Osteoblast (primary cell): ENCODE measurements around the gene TMEM132A. TPM values are rescaled to one million over a fixed set of nuclear protein-coding genes. Genes with fewer than 3 reads are reported as not detected.

ENCODE experiments used
- DNase-seq: peaks from one replicate; pipeline ENCODE4 v3.0.0; 2011; ENCODE audit warnings: low spot score, mixed read lengths; ENCODE audit not compliant: insufficient read length; ENCODE audit errors: missing footprints
- H2AFZ ChIP-seq: 2 replicates; pipeline ENCODE4 v1.6.0; 2011; ENCODE audit warnings: mild to moderate bottlenecking, low read length
- H3K27ac ChIP-seq: 2 replicates; pipeline ENCODE4 v1.5.1; 2011; ENCODE audit warnings: mild to moderate bottlenecking, low read depth, low read length, moderate library complexity
- H3K27me3 ChIP-seq: 2 replicates; pipeline ENCODE4 v1.6.0; 2012; ENCODE audit warnings: mild to moderate bottlenecking, control low read depth, inconsistent platforms, low read length, moderate library complexity; ENCODE audit not compliant: insufficient read depth
- H3K36me3 ChIP-seq: 2 replicates; pipeline ENCODE4 v1.5.1; 2011; ENCODE audit warnings: mild to moderate bottlenecking, low read length, control low read depth, moderate library complexity; ENCODE audit not compliant: insufficient read depth
- H3K4me1 ChIP-seq: 2 replicates; pipeline ENCODE4 v1.5.1; 2011; ENCODE audit warnings: mild to moderate bottlenecking, low read length, control low read depth, moderate library complexity; ENCODE audit not compliant: insufficient read depth
- H3K4me2 ChIP-seq: 2 replicates; pipeline ENCODE4 v1.6.0; 2011; ENCODE audit warnings: mild to moderate bottlenecking, low read length; ENCODE audit not compliant: insufficient read depth
- H3K4me3 ChIP-seq: fragments of 200-600 bp; sonication (generic); 3 replicates; pipeline ENCODE4 v1.5.1; 2012; ENCODE audit warnings: mild to moderate bottlenecking, low read length, inconsistent platforms; ENCODE audit not compliant: insufficient read depth
- H3K79me2 ChIP-seq: 2 replicates; pipeline ENCODE4 v1.6.0; 2012; ENCODE audit warnings: mild to moderate bottlenecking, low read length, control low read depth, inconsistent platforms; ENCODE audit not compliant: insufficient read depth
- H3K9me3 ChIP-seq: 2 replicates; pipeline ENCODE4 v1.5.1; 2011; ENCODE audit warnings: low read depth, low read length, control low read depth
- H4K20me1 ChIP-seq: 2 replicates; pipeline ENCODE4 v1.6.0; 2012; ENCODE audit warnings: mild to moderate bottlenecking, low read length, control low read depth; ENCODE audit not compliant: insufficient read depth
- total RNA-seq: library from RNA; depleted of rRNA; stranded (reverse); fragments of >200 nt; gene quantifications from 2 replicates; pipeline ENCODE4 v1.2.3, GENCODE V29; 2012
- TF ChIP-seq, protein P1 (sequence below): IDR thresholded peaks from 2 replicates; pipeline ENCODE4 v1.5.1; 2011; ENCODE audit warnings: mild to moderate bottlenecking, low read depth, low read length, moderate library complexity; ENCODE audit errors: extremely low read depth

Gene TMEM132A
- total RNA-seq, 1 donor = 19.5 TPM

DNA sequence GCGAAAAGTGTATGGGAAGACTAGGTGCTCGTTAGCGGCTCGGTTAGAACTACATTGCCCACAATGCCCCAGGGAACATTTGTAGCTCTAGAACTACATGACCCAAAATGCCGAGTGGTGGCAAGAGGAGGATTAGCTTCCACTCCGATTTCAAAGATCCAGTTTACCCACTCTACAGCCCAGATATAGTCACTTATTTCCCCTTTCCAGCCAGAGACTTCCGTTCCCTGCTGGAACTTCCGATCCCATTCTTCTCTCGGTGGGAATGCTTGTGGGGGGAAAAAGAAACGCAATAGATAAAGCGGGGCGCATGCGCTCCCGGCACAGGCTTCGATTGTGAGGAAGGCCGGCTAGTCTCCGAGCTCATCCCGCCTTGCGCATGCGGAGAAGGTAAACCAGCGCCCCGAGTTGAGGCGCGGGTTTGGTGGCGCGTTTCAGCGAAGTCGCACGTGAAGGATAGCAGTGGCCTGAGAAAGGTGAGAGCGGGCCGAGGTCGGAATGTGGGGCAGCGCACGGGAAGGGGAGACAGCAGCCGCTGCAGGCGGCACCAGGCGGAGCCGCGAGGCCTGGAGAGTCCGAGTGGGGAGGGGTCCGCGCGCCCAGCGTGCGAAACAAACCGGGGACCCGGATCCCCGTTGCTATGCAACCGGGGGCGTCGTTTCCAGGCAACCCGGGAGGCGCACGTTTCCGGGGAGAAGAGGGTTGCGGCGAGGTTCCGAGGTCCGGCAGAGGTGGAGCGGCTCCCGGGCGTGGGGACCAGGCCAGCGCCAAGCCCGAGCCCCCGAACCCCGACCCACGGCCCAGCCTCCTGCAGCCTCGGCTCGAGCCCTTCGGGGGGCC lies 10.2 kb upstream of the TMEM132A start, which contains the start of gene TMEM109:
Gene TMEM109, plus strand, starts transcription at position 366 of the 840 bp plus-strand sequence. CDS start 5,536 bp downstream, outside the sequence.
- H2AFZ ChIP-seq = peak within 1 kb of the TSS; percentile 99
- DNase-seq = peak; percentile 99
- H3K27me3 ChIP-seq = peaks cover 18% of the 10 kb centered on the region
- peaks cover 3% of the 10 kb centered on the region for H4K20me1 ChIP-seq
- H3K27ac ChIP-seq = peak within 1 kb of the TSS; percentile 94
- peak within 1 kb of the TSS; percentile 89 for H3K4me3 ChIP-seq
- H3K36me3 ChIP-seq = no peaks in the 10 kb centered on the region
- peaks cover 22% of the 10 kb centered on the region for H3K4me1 ChIP-seq
- no peaks in the 10 kb centered on the region for H3K9me3 ChIP-seq
- H3K4me2 ChIP-seq = peak within 1 kb of the TSS; percentile 99
- H3K79me2 ChIP-seq = peaks cover 30% of the 10 kb centered on the region
- TF ChIP-seq, protein P1, sequence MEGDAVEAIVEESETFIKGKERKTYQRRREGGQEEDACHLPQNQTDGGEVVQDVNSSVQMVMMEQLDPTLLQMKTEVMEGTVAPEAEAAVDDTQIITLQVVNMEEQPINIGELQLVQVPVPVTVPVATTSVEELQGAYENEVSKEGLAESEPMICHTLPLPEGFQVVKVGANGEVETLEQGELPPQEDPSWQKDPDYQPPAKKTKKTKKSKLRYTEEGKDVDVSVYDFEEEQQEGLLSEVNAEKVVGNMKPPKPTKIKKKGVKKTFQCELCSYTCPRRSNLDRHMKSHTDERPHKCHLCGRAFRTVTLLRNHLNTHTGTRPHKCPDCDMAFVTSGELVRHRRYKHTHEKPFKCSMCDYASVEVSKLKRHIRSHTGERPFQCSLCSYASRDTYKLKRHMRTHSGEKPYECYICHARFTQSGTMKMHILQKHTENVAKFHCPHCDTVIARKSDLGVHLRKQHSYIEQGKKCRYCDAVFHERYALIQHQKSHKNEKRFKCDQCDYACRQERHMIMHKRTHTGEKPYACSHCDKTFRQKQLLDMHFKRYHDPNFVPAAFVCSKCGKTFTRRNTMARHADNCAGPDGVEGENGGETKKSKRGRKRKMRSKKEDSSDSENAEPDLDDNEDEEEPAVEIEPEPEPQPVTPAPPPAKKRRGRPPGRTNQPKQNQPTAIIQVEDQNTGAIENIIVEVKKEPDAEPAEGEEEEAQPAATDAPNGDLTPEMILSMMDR = no peak

DNA sequence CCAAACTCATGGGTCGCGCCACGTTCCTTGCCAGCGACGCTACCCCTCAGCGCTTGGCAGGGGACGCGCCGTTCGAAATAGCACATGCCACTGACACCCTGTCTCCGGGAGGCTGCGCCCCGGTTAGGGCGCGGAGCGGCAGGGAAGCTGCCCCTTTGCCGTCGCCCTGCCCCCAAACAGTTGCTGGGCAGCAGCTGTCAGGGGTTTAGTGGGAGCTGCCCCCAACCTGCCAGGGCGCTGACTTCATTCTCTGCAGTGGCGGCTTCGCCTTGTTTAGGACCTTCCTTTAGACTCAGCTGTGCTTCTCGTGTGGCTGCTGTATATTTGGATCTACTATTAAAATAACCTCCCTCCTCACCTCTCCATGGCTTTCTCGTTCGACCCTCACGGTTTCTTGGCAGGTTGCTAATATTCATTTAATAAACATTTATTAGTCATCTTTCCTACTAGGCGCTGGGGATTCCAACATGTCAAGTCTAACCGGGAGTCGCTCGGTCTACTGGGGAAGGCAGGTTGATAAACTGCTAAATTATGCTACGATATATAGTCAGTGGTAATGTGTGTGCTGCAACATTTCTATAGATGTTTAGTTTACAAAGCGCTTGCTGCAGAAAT lies 9.5 kb upstream of the TMEM132A start:
- TF ChIP-seq, protein P1 = no peak
- peak overlapping the region; percentile 89 for H3K4me3 ChIP-seq
- H2AFZ ChIP-seq = peak overlapping the region; percentile 99
- peaks cover 18% of the 10 kb centered on the region for H3K27me3 ChIP-seq
- peaks cover 3% of the 10 kb centered on the region for H4K20me1 ChIP-seq
- no peaks in the 10 kb centered on the region for H3K9me3 ChIP-seq
- DNase-seq = peak; percentile 92
- no peaks in the 10 kb centered on the region for H3K36me3 ChIP-seq
- H3K4me1 ChIP-seq = peaks cover 22% of the 10 kb centered on the region
- H3K79me2 ChIP-seq = peaks cover 31% of the 10 kb centered on the region
- peak overlapping the region; percentile 99 for H3K4me2 ChIP-seq
- H3K27ac ChIP-seq = peak overlapping the region; percentile 94

GRCh38 chr11:60915248-60915914 lies 8.9 kb upstream of the TMEM132A start:
- H2AFZ ChIP-seq = peak overlapping the region; percentile 99
- H3K4me3 ChIP-seq = peak overlapping the region; percentile 89
- H3K27ac ChIP-seq = peak overlapping the region; percentile 46
- TF ChIP-seq, protein P1 = peak; percentile 40
- H3K4me2 ChIP-seq = peak overlapping the region; percentile 99
- H3K4me1 ChIP-seq = peaks cover 22% of the 10 kb centered on the region
- H3K36me3 ChIP-seq = peaks cover under 1% of the 10 kb centered on the region
- peaks cover 13% of the 10 kb centered on the region for H3K27me3 ChIP-seq
- H4K20me1 ChIP-seq = peaks cover 3% of the 10 kb centered on the region
- peaks cover 31% of the 10 kb centered on the region for H3K79me2 ChIP-seq
- peak; percentile 95 for DNase-seq
- H3K9me3 ChIP-seq = no peaks in the 10 kb centered on the region
